Activated B cell treated with CpG ODN at 0.5 μM for 24 hours (primary cell): Measurements from ENCODE around the gene NEURL2. TPM values are rescaled to one million over a fixed set of nuclear protein-coding genes. Genes with fewer than 3 reads are reported as not detected.
A peak's percentile ranks its signal among the peaks of the same experiment; 100 is the strongest.

Source experiments
- ATAC-seq: fragments of 200-7000 bp; cut with Tn5 transposase; one replicate; pipeline ENCODE4 v1.10.0; 2021; ENCODE audit warnings: low read depth, mild to moderate bottlenecking, moderate library complexity
- CTCF ChIA-PET: fragments of 350-600 bp; sonication (Branson Sonifier 250); formaldehyde crosslinking; loops from one replicate; lab custom pipeline; 2021; ENCODE audit warnings: antibody characterized with exemption; lab: Charles Lee
- POLR2A ChIA-PET: fragments of 350-600 bp; sonication (Branson Sonifier 250); formaldehyde crosslinking; loops from one replicate; lab custom pipeline; 2021; ENCODE audit warnings: antibody characterized with exemption; lab: Charles Lee
- DNase-seq: peaks from one replicate; pipeline ENCODE4 v3.0.0; 2022
- H3K27ac Mint-ChIP-seq: one replicate; pipeline ENCODE4 v1.8.0; 2020; ENCODE audit warnings: mixed read lengths
- H3K27me3 Mint-ChIP-seq: one replicate; pipeline ENCODE4 v1.8.0; 2021; ENCODE audit warnings: mixed read lengths
- H3K36me3 Mint-ChIP-seq: one replicate; pipeline ENCODE4 v1.8.0; 2021; ENCODE audit warnings: low read depth, mixed read lengths
- H3K4me1 Mint-ChIP-seq: one replicate; pipeline ENCODE4 v1.8.0; 2021; ENCODE audit warnings: mixed read lengths
- H3K4me3 Mint-ChIP-seq: one replicate; pipeline ENCODE4 v1.8.0; 2020; ENCODE audit warnings: mild to moderate bottlenecking, mixed read lengths
- H3K9me3 Mint-ChIP-seq: one replicate; pipeline ENCODE4 v1.8.0; 2020; ENCODE audit warnings: mixed read lengths
- CTCF ChIP-seq: fragments of 200-600 bp; IDR thresholded peaks from one replicate; pipeline ENCODE4 v1.8.0; 2022; ENCODE audit warnings: antibody characterized with exemption, mild to moderate bottlenecking
- intact Hi-C: fragments of 100-400 bp; cut with micrococcal nuclease; formaldehyde crosslinking; loops from one replicate; pipeline ENCODE4 v1.15.1; 2024
- total RNA-seq: library from RNA; stranded (reverse); gene quantifications from 2 replicates; pipeline ENCODE4 v1.2.3, GENCODE V29; 2022

NEURL2 gene
- total RNA-seq, 1 donor from 2014 or later: 2.0 TPM

- peaks cover 33% of the 10 kb centered on the region for H3K27me3 Mint-ChIP-seq
Observed at GRCh38 chr20:45918779-45919537, 27.9 kb upstream of the NEURL2 start.

GRCh38 chr20:45918182-45918737, 27.3 kb upstream of the NEURL2 start:
- no peak overlapping the region for H3K27ac Mint-ChIP-seq
- DNase-seq: no peak
- H3K4me1 Mint-ChIP-seq: peaks cover 5% of the 10 kb centered on the region
- no peak overlapping the region for H3K4me3 Mint-ChIP-seq
- H3K9me3 Mint-ChIP-seq: no peaks in the 10 kb centered on the region
- no peaks in the 10 kb centered on the region for H3K36me3 Mint-ChIP-seq
- peaks cover 33% of the 10 kb centered on the region for H3K27me3 Mint-ChIP-seq
- ChIA-PET CTCF (interaction anchor here (0.7 kb wide), 1 partner anchor 20 kb away, joined by 3 read pairs; no protein-coding TSS in a partner anchor), POLR2A (interaction anchor here (1.2 kb wide), 1 partner anchor 12 kb away, joined by 3 read pairs; no protein-coding TSS in a partner anchor)
- TF ChIP-seq CTCF: no peak
- no peak for ATAC-seq
- intact Hi-C loops: no loop called here

More at GRCh38 chr20:45918779-45919537, 27.9 kb upstream of the NEURL2 start:
- no peak for ATAC-seq
- Mint-ChIP-seq H3K4me3 (no peak overlapping the region), H3K9me3 (no peaks in the 10 kb centered on the region), H3K27ac (no peak overlapping the region), H3K36me3 (no peaks in the 10 kb centered on the region), H3K4me1 (peaks cover 5% of the 10 kb centered on the region)
- no peak for TF ChIP-seq CTCF
- intact Hi-C loops: no loop called here
- POLR2A ChIA-PET: no interaction called here
- DNase-seq: no peak
- CTCF ChIA-PET: no interaction called here

GRCh38 chr20:45917790-45918141, 26.8 kb upstream of the NEURL2 start:
- H3K36me3 Mint-ChIP-seq: no peaks in the 10 kb centered on the region
- DNase-seq (no peak), ATAC-seq (no peak)
- H3K27me3 Mint-ChIP-seq: peaks cover 35% of the 10 kb centered on the region
- CTCF ChIA-PET: interaction anchor here (0.7 kb wide), 1 partner anchor 21 kb away, joined by 3 read pairs; no protein-coding TSS in a partner anchor
- H3K4me3 Mint-ChIP-seq: no peak overlapping the region
- no peak overlapping the region for H3K27ac Mint-ChIP-seq
- POLR2A ChIA-PET: interaction anchor here (1.2 to 1.4 kb wide), 2 partner anchors 13 to 16 kb away, joined by 3 read pairs; no protein-coding TSS in a partner anchor
- no peak for TF ChIP-seq CTCF
- intact Hi-C loops: no loop called here
- H3K4me1 Mint-ChIP-seq: peaks cover 7% of the 10 kb centered on the region
- H3K9me3 Mint-ChIP-seq: no peaks in the 10 kb centered on the region

GRCh38 chr20:45913116-45913515, 22.1 kb upstream of the NEURL2 start:
- TF ChIP-seq CTCF: no peak
- ChIA-PET POLR2A (no interaction called here), CTCF (no interaction called here)
- no peaks in the 10 kb centered on the region for H3K9me3 Mint-ChIP-seq
- ATAC-seq: no peak
- H3K36me3 Mint-ChIP-seq: no peaks in the 10 kb centered on the region
- H3K4me3 Mint-ChIP-seq: peak overlapping the region; percentile 74
- H3K4me1 Mint-ChIP-seq: peaks cover 31% of the 10 kb centered on the region
- DNase-seq: no peak
- H3K27ac Mint-ChIP-seq: peak overlapping the region; percentile 76
- intact Hi-C loops: no loop called here
- H3K27me3 Mint-ChIP-seq: peaks cover 15% of the 10 kb centered on the region

- CTCF ChIA-PET: no interaction called here
- ATAC-seq: no peak
- intact Hi-C loops: no loop called here
- no peak for TF ChIP-seq CTCF
- POLR2A ChIA-PET: interaction anchor here (2.6 to 3.7 kb wide), 3 partner anchors 22 to 59 kb away, joined by 9 to 68 read pairs (median 9); partner anchors contain the start of genes ACOT8, PCIF1, ZNF335 and ZSWIM3
- peak overlapping the region; percentile 30 for H3K27ac Mint-ChIP-seq
- H3K36me3 Mint-ChIP-seq: no peaks in the 10 kb centered on the region
- H3K9me3 Mint-ChIP-seq: no peaks in the 10 kb centered on the region
- H3K4me1 Mint-ChIP-seq: peaks cover 31% of the 10 kb centered on the region
- no peak for DNase-seq
- H3K4me3 Mint-ChIP-seq: peak overlapping the region; percentile 36
- peaks cover 12% of the 10 kb centered on the region for H3K27me3 Mint-ChIP-seq
Observed at GRCh38 chr20:45912344-45912682, 21.3 kb upstream of the NEURL2 start.
